HG03135 (cell line): Measurements from ENCODE around the gene SLC4A2.

Source experiments
- ATAC-seq: cut with Tn5 transposase; IDR thresholded peaks from one replicate; pipeline ENCODE4 v1.9.1; 2021; ENCODE audit warnings: mild to moderate bottlenecking, moderate library complexity; ENCODE audit not compliant: unreplicated experiment

The SLC4A2 gene

DNA sequence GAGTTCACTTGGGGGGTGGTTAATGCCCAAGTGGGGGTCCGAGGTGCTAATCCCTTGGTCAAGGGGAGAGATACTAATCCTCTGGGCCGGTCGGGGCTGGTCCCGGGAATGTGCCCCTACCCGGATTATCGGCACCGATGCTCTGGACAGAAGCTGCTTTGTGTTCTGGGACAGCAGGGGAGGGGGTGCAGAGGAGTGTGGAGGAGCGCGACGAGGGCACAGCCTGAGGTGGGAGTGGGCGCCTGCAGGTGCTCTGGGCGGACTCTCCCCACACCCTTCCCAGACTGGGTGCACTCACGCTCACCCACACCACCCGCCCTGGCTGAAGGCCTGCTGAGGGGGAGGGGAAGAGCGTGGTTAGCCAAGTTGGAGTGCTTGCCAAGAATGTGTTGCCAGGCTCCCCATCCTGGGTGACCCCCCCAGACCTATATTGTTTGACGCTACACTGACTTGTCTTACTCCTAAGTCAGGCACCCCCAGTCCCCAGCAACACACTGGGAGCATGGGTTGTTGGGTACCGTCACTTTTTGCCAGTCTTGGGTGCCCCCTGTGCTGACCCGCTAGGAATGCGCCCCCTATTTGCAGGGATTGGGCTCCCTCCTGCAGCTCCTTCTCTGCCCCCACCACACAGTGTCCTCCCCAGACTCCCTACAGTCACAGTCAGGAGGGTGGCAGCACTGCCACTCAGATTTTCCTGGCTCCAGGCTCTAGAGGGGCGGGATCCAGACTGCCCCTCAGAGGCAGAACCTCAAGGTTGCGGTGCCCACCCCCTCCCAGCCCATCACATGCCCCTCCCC lies 1.2 kb downstream of the SLC4A2 start:
- no peak for ATAC-seq

DNA sequence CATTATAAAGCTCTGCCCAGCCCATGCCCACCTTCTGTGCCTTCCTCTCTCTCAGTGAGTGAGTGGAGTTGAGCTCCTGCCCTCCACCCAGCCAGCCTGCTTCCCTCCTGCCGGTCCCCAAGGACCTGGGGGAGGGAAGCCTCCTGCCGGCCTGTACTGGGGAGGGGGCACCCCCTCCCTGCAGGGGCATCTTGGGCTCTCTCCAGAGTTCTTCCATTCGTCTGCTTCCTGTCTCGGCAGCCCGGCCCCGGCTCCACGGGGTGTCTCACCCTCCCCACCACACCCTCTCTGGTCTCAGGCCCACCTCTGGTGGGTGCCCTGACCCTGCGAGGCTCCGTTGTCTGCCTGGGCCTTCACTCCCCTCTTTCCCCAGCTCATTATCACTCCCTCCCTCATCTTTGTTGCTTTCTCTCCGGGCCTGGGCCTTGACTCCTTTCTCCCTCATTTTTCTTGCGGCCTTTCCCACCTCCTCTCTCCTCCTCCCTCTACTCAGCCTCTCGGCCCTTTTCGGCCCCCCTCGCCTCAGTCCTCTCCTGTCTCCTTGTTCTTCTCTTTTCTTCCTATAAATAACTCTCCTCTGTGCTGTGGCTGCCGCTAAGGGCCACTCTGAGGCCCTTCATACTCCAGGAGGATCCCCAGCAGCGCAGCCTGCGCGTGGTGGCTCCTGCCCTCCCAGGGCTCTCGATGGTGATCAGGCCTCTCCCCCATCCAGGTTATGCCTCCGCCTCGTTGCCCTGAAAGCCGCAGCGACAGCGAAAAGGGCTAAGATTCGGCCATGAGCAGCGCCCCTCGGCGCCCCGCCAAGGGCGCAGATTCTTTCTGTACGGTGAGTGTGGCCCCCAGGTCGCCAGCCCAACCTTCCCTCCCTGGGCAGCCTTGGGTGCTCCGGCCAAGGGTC lies 2.1 kb downstream of the SLC4A2 start:
- ATAC-seq: no peak

DNA sequence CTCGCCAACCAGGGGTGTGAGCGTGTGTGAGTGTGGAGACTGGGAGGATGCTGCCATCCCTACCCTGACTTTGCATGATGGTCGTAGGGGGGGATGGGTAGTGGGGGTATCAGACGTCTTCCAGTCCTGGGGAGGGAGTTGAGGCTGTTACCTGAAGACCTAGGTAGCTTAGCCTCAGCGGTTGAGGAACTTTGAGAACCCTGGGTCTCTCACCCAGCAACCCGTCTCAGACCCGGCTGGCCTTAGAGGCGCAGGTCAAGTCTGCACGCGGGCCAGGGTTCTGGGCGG lies 2.7 kb downstream of the SLC4A2 start:
- ATAC-seq: no peak

DNA sequence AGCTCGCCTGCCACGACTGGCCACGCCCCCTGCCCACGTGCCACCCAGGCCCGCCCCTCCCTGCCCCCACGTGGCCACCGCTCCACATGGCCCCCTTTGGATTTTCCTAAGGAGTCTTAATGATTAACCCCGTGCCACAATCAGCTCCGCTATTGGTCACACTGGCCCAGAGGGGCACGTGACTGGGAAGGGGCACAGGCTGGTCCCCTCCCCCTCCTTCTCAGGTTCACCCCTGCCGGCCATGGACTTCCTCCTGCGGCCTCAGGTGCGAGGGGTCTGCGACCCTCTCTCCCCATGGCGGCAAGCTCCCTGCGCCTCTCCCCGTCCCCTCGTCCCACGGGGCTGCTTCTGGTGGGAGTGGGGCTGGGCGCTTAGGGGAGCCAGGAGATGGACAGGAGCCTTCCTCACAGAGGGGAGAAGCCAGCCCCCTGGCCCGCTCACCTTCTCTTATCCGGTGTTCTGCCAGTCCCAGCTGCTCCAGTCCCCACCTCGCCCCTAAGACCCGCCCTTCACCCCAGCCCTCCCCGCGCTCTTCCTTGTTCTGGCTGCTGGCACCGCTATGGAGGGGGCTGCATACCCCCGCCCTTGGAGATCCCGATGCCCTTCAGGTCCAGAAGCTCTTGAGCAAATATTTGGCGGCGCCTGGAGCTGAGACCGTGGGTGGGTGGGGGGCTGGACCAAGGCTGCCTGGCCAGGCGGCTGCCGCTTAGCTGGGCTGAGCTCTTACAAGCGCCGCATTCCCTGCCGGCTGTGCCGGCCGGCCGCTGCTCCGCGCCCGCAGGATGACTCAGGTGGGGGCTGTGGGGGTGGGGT lies 3.2 kb downstream of the SLC4A2 start:
- ATAC-seq: no peak

DNA sequence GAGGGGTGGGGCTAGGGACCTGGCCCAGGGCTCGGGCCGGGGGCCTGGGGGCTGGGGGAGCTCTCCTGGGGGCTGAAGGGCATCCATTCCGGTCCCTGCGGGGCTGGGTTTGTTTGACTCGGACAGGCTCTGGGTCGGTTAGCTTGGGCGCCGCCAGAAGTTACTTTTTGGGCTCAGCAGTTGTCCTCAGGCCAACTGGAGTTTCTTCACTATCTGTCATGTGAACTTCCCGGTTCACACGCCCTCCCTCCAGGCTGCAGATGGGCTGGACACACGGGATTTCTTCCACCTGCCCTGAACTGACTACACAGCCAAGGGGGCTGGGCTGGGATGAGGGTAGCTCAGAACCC lies 3.8 kb downstream of the SLC4A2 start:
- ATAC-seq: no peak

DNA sequence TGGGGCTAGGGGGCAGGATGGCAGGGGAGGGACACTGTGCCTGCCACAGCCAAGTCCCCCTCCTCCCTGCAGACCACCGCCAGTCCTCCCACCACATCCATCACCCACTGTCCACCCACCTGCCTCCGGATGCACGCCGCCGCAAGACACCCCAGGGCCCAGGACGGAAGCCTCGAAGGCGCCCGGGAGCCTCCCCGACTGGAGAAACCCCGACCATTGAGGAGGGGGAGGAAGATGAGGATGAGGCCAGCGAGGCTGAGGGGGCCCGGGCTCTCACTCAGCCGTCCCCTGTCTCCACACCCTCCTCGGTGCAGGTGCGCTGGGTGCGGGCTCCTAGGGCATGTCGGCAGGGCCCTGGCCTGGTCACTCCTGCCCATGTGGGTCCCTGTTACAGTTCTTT lies 5.1 kb downstream of the SLC4A2 start:
- no peak for ATAC-seq

DNA sequence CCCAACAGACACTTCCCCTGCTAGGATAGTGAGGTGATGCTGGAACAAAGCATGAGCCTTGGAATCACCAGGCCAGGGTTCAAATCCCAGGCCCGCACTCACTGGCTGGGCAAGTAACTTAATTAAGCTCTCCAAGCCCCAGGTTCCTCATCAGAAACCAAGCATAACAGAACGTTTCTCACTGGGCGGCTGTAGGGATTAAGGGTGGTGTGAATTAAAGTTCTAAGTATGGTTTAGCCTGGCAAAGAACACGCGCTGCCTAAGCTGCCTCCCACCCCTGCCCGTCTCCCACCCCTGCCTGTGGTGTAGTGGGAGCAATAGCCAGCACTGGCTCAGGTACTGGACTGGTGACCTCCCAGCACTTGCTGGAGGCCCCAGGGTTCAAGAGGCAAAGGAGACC lies 5.6 kb downstream of the SLC4A2 start:
- no peak for ATAC-seq

DNA sequence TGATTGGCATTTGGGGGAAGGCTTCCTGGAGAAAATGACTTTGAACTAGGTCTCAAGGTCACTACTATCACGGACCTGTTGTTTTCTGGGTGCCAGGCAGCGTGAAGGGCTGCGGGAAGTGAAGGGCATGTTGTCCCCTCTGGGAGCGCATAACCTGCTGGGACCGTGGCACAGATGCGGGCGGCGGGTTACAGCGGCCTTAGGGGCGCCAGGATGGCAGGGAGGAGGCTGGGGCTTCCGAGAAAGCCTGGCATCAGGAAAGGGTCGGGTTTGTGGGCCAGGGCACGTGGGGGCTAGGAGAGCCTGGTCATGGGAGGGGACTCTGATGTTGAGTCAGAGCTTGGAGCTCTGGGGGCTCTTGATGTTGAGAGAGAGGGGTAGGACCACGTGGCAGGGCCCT lies 6.1 kb downstream of the SLC4A2 start:
- no peak for ATAC-seq

DNA sequence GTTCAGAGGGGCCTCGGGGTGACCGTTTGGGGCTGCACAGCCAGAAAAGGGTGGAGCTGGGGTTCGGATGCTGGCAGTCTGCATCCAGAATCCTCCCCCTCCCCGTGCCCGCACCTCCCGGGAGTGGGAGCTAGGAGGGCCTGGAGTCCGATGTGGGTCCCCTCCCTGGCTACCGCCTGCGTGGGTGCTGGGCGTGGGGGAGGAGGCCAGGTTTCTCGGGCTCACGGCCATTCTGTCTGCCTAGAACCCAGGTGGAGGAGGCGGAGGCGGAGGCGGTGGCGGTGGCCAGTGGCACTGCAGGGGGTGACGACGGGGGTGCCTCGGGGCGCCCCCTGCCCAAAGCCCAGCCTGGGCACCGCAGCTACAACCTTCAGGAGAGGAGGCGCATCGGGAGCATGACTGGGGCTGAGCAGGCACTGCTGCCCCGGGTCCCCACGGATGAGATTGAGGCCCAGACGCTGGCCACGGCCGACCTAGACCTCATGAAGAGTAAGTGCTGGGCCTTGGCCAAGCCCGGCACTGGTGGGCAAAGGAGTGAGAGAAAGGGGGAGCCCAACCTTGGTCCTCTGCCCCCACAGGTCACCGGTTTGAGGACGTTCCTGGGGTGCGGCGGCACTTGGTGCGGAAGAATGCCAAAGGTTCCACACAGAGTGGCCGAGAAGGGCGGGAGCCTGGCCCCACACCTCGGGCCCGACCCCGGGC lies 7.0 kb downstream of the SLC4A2 start:
- ATAC-seq: no peak

DNA sequence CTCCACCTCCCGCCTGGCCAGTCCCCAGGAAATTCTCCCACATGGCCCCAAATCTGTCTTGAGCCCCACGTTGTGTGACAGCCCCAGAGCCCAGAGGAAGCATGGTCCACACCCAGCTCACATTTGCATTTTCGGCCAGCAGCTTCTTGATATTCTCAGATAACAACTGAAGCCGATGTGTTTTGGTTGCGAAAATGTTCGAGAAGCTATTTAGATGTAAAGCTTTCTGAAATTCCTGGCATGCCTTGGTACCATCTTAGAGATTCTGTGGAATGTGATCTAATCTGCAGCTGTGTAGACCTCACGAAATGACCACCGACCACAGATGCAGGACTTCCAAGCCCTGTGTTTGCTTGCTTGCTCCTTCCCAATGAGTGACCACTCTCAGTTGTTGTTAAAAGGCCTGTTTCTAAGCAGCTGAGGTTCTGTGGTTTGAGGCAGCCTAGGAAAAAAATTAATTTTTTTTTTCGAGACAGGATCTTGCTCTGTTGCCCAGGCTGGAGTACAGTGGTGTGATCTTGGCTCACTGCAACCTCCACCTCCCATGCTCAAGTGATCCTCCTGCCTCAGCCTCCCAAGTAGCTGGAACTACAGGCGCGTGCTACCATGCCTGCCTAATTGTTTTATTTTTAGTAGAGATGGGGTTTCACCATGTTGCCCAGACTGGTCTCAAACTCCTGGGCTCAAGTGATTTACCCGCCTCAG lies 8.8 kb downstream of the SLC4A2 start:
- ATAC-seq: no peak

DNA sequence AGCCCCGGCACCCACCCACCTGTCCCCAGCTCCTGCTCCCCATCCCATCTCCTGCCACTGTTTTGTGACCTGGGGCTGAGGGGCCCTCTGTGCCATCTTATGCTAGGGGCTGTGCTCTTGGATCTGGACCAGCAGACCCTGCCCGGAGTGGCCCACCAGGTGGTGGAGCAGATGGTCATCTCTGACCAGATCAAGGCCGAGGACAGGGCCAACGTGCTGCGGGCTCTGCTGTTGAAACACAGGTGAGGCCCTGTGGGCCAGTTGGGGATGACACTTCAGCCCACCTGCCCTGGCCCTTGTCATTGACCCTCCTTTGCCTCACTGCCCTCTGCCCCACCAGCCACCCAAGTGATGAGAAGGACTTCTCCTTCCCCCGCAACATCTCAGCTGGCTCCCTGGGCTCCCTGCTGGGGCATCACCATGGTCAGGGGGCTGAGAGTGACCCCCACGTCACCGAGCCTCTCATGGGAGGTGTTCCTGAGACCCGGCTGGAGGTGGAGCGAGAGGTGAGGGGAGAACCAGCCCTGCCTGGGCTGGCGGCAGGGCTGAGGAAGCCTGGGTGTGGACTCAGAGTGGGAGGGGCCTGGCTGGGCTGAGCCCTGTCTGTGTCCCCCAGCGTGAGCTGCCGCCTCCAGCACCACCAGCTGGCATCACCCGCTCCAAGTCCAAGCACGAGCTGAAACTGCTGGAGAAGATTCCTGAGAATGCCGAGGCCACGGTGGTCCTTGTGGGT lies 10.6 kb downstream of the SLC4A2 start:
- ATAC-seq: no peak

DNA sequence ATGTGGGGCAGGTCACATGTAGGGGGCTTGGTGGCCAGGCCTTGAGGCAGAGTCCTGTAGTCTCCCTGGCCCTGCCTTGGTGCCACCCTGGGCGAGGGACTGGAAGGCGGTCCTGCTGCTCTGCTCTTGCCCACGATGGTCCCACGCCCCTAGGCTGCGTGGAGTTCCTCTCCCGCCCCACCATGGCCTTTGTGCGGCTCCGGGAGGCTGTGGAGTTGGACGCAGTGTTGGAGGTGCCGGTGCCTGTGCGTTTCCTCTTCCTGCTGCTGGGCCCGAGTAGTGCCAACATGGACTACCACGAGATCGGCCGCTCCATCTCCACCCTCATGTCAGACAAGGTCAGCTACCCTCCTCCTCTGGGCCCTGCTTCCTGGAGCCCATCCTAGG lies 11.2 kb downstream of the SLC4A2 start:
- ATAC-seq: no peak

DNA sequence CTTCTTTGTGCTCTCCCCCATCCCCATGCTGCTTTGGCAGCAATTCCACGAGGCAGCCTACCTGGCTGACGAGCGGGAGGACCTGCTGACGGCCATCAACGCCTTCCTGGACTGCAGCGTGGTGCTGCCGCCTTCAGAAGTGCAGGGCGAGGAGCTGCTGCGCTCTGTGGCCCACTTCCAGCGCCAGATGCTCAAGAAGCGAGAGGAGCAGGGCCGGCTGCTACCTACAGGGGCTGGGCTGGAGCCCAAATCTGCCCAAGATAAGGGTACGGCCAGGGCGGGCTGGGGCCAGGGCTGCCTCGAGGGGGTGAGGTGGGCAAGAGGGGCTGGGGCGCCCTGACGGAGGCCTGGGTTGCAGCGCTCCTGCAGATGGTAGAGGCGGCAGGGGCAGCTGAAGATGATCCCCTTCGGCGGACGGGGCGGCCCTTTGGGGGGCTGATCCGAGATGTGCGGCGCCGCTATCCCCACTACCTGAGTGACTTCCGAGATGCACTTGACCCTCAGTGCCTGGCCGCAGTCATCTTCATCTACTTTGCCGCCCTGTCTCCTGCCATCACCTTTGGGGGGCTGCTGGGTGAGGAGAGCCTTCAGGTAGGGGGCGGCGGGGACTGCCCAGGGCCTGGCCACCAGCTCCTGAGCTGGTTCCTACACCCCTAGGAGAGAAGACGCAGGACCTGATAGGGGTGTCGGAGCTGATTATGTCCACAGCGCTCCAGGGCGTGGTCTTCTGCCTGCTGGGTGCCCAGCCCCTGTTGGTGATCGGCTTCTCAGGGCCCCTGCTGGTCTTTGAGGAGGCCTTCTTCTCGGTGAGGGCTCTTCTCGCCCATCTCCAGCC lies 11.9 kb downstream of the SLC4A2 start:
- ATAC-seq: no peak

DNA sequence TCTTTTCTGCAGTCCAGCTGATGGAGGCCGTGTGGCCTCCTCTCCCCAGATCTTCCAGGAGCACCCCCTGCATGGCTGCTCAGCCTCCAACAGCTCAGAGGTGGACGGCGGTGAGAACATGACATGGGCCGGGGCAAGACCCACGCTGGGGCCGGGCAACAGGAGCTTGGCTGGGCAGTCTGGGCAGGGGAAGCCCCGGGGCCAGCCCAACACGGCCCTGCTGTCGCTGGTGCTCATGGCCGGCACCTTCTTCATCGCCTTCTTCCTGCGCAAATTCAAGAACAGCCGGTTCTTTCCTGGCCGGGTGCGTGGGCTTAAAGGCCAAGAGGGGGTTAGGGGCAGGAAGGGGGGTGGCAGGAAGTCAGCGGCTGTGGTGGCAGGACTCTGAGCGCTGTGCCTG lies 14.6 kb downstream of the SLC4A2 start:
- no peak for ATAC-seq

DNA sequence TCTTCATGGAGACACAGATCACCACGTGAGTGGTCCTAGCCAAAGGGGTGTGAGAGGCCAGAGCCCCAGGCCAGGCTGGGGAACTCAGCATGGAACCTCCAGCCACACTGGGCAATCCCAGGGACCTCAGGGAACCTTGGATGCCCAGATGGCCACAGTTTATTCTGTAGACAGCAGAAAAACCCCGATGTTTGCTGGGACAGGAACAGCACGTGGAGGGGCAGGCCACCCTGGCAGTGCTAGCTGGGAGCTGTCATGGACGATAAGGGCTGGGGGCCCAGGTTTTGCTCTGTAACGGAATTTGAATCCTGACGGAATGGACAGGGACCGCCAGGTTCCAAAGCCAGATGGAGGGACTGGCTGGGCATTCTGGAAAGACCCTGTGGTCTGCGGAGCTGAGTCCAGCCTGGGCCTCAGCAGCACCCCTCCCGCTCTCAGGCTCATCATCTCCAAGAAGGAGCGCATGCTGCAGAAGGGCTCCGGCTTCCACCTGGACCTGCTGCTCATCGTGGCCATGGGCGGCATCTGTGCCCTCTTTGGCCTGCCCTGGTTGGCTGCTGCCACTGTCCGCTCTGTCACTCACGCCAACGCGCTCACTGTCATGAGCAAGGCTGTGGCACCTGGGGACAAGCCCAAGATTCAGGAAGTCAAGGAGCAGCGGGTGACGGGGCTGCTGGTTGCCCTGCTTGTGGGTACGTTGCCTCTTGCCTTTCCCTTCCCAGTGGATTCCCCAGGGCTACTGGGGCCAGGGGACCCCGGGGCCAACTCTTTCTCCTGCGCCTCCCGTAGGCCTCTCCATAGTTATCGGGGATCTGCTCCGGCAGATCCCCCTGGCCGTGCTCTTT lies 15.7 kb downstream of the SLC4A2 start:
- ATAC-seq: no peak

DNA sequence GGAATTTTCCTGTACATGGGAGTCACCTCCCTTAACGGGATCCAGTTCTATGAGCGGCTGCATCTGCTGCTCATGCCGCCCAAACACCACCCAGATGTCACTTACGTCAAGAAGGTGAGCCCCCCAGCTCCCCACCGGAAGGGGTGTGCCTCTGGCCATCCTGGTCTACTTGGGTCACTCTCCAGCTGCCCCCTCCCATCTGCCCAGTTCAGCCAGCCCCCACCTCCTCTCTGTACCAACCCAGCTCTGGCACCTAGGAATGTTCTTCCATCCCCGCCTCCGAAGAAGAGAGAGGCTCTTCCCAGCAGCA lies 16.2 kb downstream of the SLC4A2 start:
- ATAC-seq: no peak

DNA sequence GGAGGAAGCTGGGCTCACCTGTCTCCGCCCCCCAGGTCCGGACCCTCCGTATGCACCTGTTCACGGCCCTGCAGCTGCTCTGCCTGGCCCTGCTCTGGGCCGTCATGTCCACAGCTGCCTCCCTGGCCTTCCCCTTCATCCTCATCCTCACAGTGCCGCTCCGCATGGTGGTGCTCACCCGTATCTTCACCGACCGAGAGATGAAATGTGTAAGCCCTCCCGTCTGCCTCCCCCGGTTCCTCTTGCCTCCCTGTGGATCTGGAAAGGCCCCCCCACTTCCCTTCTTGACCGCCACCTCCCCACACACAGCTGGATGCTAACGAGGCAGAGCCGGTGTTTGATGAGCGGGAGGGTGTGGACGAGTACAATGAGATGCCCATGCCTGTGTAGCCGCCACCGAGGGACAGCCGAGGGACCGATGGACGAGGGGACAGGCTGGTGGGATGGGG lies 16.6 kb downstream of the SLC4A2 start:
- ATAC-seq: no peak
